ENCODE measurements around the gene ART3.

- TF ChIP-seq CTCF (IDR thresholded peaks at IDR 0.05; ENCODE audit: low read depth, low read length, poor library complexity, severe bottlenecking) (no peak), EZH2phosphoT487 (IDR thresholded peaks at IDR 0.05; ENCODE audit: borderline replicate concordance, low read length) (no peak)
Observed at GRCh38 chr4:76055421-76055820, 19.1 kb upstream of the ART3 start.

All from DOHH2 (cell line).